GM23338 (cell line): ENCODE results near the gene NDUFS4.

Experiments
- CREB1 ChIP-seq: fragments of 250-450 bp; sonication (Bioruptor Pico); IDR thresholded peaks from 2 replicates; pipeline ENCODE4 v1.5.0; 2020; ENCODE audit warnings: low read depth, mild to moderate bottlenecking, moderate library complexity
- CTCF ChIP-seq, 2 experiments: fragments of 200-600 bp in 1 of 2; sonication (generic) in 1 of 2; conservative IDR thresholded peaks; 2 replicates each; pipeline versions ENCODE4 v1.5.1 to v1.6.1; 2016 to 2017; ENCODE audit warnings: antibody characterized with exemption in 2 of 2, low read depth in 2 of 2, mild to moderate bottlenecking in 2 of 2, moderate library complexity in 1 of 2
- ETS1 ChIP-seq: IDR thresholded peaks from 2 replicates; pipeline ENCODE4 v1.6.1; 2016; ENCODE audit warnings: antibody characterized with exemption
- EZH2 ChIP-seq: fragments of 200-600 bp; sonication (generic); IDR thresholded peaks from one replicate; pipeline ENCODE4 v1.8.0; 2017; ENCODE audit warnings: antibody characterized with exemption, mild to moderate bottlenecking, low read depth; ENCODE audit not compliant: unreplicated experiment
- EZH2phosphoT487 ChIP-seq: fragments of 200-600 bp; sonication (generic); IDR thresholded peaks from one replicate; pipeline ENCODE4 v1.8.1; 2018; ENCODE audit warnings: antibody characterized with exemption; ENCODE audit not compliant: unreplicated experiment
- JUNB ChIP-seq: IDR thresholded peaks from one replicate; pipeline ENCODE4 v1.6.1; 2016; ENCODE audit warnings: antibody characterized with exemption; ENCODE audit not compliant: unreplicated experiment
- NANOG ChIP-seq: IDR thresholded peaks from 2 replicates; pipeline ENCODE4 v1.6.1; 2016; ENCODE audit warnings: antibody characterized with exemption, borderline replicate concordance
- POLR2AphosphoS5 ChIP-seq: IDR thresholded peaks from 2 replicates; pipeline ENCODE4 v1.6.1; 2016; ENCODE audit warnings: antibody characterized with exemption, low read depth
- REST ChIP-seq: IDR thresholded peaks from one replicate; pipeline ENCODE4 v1.6.1; 2018; ENCODE audit warnings: antibody characterized with exemption; ENCODE audit not compliant: unreplicated experiment
- STAT1 ChIP-seq: IDR thresholded peaks from one replicate; pipeline ENCODE4 v1.6.1; 2016; ENCODE audit warnings: antibody characterized with exemption; ENCODE audit not compliant: unreplicated experiment
- ZNF114 ChIP-seq: fragments of 250-450 bp; sonication (Bioruptor Pico); IDR thresholded peaks from 2 replicates; pipeline ENCODE4 v1.5.0; 2020; ENCODE audit warnings: mild to moderate bottlenecking, moderate library complexity
- ZNF331 ChIP-seq: fragments of 250-450 bp; sonication (Bioruptor Pico); IDR thresholded peaks from 2 replicates; pipeline ENCODE4 v1.5.0; 2020; ENCODE audit warnings: low read depth, mild to moderate bottlenecking, moderate library complexity

- TF ChIP-seq EZH2 (no peak), CTCF (conservative IDR thresholded peaks at IDR 0.05; ENCODE audit: low read depth in 2 of 2) (no peak), POLR2AphosphoS5 (no peak), EZH2phosphoT487 (no peak), ZNF331 (CRISPR knock-in tag) (no peak), REST (no peak), JUNB (no peak), CREB1 (no peak), STAT1 (no peak), ETS1 (no peak), ZNF114 (CRISPR knock-in tag) (no peak), NANOG (no peak)
These were observed 37.5 kb downstream of the NDUFS4 start for GRCh38 chr5:53597894-53598293.
